ENCODE results near the gene AGRP.
"Not testable (repeated sequence)": the region's sequence is repeated elsewhere in the genome, so short reads cannot be mapped to it uniquely, and the experiment has no call there.

AGRP gene

GRCh38 chr16:67504031-67505021 is 21.0 kb upstream of the AGRP start:
- no peak for DNase-seq (ENCODE audit: low read depth in 2 of 2)

- no peak for DNase-seq (ENCODE audit: low read depth in 2 of 2)
Observed at GRCh38 chr16:67499106-67499505, 15.8 kb upstream of the AGRP start.

- no peak for DNase-seq (ENCODE audit: low read depth in 2 of 2)
Observed at GRCh38 chr16:67490335-67491096, 7.2 kb upstream of the AGRP start.

- DNase-seq (ENCODE audit: low read depth in 2 of 2): no peak
Observed at GRCh38 chr16:67489401-67490083, 6.2 kb upstream of the AGRP start.

GRCh38 chr16:67487561-67487960 is 4.2 kb upstream of the AGRP start:
- DNase-seq (ENCODE audit: low read depth in 2 of 2): not testable (repeated sequence)

DNA sequence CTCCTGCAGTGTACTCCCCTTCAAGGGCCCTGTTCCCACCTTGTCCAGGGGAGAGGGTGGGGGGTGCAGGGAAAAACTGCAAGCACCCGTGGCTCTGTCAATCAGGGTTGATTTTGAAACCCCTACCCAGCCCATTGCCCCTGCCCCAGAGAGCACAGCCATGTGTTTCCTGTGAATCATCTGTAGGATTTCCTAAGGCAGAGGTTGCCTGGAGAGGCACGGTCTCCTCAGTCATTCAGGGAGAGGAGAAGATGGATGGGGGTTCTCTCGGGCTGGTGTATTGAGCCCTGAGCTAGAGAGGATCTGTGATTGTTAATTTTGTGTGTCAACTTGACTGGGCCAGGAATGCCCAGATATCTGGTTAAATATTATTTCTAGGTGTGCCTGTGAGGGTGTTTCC is 3.5 kb upstream of the AGRP start:
- no peak for DNase-seq (ENCODE audit: low read depth in 2 of 2)

- DNase-seq (ENCODE audit: low read depth in 2 of 2): no peak
Observed at GRCh38 chr16:67483731-67484525, 581 bp upstream of the AGRP start.

DNA sequence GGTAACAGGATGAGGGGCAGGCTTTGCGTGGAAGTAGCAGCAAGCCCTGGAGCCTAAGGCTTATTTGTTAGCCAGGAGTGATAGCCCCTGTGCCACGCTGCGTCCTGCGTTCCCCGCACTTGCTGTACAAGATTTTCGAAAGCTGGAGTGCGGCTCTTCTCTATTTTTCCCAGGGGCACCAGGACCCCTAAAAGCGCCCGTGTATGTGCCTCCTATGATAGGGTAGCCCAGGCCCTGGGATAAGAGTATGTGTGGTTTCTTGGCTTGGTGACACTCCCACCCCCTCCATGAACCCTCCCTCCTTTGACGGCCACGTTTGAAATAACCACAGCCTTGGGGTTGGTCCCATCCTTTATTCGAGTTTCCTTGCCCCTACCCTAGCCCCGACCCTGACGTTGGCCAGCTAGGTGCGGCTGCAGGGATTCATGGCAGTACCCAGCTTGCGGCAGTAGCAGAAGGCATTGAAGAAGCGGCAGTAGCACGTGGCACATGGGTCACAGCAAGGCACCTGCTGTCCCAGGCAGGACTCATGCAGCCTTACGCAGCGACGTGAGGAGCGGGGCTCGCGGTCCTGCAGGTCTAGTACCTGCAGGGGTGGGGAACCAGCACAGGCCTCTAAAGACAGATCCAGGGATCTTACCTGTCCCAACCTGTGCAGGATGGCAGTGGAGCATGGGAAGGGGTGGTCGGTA is 968 bp downstream of the AGRP start:
- no peak for DNase-seq (ENCODE audit: low read depth in 2 of 2)

DNA sequence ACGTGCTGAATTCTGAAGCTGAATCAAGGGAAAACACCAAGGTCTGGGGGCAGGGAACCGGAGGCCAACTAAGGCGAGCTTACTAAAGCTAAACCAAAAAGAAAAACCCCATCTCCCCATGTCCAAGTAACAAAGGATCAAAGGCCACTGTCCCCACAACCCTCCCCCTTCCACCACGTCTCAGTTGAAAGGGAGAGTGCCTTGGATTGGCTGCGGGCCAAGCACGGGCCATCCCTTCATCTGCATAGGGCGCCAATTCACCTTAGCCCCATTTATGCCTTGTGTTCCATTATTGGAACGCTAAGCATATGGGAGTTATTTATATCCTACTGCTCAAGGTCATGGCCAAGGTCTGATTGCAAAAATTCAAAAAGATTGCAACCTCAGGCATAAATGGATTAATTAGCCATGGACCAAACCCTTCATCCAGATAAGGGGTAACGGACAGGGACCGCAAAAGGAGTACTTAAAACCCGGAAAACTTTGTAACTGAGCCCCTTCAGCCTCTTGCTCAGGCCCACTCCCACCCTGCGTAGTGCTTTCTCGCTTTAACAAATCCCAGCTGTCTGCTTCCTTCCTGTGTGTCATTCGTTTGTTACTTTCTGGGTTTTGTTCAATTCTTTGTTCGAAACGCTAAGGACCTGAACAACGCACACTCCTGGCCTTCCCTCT is 1.6 kb downstream of the AGRP start:
- DNase-seq (ENCODE audit: low read depth in 2 of 2): no peak

DNA sequence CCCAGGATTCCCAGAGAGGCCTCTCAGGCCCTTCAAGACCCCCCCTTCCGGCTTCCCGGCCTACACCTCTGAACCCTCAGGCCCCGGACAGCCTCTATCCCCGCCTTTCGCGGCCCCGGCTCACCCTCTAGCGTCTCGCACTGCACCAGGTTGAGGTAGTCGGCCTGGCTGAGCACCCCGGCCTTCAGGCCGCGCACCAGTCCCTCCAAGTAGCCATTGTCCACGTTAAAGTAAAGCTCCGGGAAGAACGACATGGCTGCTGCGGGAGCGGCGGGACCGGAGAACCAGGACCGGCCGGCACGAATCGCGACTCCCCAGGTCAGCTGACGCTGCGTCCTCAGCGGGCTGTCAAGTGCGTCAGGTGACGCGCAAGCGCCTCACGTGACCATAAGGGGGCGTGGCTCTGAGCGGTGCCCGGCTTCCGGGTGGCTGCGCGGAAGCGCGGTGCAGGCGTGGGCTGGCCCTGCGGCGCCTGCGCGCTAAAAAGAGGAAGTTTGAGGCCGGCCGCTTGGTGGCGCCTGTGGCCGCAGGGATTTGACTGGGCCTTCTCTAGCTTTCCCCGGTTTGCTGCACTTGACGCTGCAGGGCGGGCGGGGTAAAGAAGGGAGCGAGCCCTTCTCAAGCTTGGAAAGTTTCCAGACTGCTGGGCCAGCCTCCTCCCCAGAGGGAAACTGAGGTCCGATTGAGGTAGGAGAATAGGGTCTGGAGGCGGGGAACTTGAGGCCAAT is 2.4 kb downstream of the AGRP start, which contains the start of gene ATP6V0D1:
Gene ATP6V0D1, minus strand, starts transcription at position 325 of the 728 bp plus-strand sequence. Its CDS starts 71 bp downstream, at position 254.
- DNase-seq (ENCODE audit: low read depth in 2 of 2): peak; percentile 88 to 91

- no peak for DNase-seq (ENCODE audit: low read depth in 2 of 2)
Observed at GRCh38 chr16:67477960-67478554, 5.3 kb downstream of the AGRP start.

- DNase-seq (ENCODE audit: low read depth in 2 of 2): no peak
Observed at GRCh38 chr16:67474551-67475455, 8.5 kb downstream of the AGRP start.

DNA sequence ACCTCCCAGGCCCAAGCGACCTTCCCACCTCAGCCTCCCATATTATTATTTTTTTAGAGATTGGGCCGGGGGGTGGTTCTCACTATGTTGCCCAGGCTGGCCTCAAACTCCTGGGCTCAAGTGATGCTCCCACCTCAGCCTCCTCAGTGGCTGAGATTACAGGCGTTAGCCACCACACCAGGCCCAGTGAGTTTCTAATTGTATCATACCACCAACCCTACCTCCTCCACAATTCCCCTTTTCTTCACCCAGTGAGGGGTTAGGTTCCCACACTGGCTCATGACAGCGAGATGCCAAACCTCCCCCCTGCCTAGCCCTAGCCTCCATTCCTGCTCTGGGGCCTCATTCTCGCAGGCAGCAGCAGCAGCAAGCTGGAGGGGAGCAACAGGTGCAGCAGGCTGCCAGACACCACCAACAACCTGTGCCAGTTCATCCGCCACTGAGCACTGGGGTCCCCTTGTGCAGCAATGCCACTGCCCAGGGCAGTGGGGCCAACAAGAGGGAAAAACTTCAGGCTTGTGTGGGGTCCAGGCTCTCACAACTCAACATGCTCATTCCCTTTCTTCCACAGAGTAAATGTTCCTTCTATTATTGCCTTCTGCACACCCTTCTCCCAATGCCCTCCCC is 11.5 kb downstream of the AGRP start:
- no peak for DNase-seq (ENCODE audit: low read depth in 2 of 2)

DNA sequence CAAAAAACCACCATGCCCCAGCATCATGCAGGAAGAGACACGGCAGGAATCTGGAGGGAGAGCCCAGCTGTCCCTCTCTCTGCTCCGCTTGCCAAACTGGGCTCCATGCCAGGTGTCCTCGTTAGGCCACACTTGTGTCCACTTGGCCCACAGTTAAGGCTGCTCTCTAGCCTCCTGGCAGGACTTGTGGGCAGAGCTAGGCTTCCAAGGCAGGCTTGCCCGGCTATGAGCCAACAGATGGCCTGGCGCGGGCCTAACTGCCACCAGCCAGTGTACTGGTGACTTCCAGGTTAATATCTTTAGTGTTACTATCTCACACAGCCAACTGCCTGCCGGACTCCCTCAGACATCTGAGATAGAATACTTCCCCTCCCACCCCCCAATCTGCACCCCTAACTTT is 13.0 kb downstream of the AGRP start:
- no peak for DNase-seq (ENCODE audit: low read depth in 2 of 2)

DNA sequence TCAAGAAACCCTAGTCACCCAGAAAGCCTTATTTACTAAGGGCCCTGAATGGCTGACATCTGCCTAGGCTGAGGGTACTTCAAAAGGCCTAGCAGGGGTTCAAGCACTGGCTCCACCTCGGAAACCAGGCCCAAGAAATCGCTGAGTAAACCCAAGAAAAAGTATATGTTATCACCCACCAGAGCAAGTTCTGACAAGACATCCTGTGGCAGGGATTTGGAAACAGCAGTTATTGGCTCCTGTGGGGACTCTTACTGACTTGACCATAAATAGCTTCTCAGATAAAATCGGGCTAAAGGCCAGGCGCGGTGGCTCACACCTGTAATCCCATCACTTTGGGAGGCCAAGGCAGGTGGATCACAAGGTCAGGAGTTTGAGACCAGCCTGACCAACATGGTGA is 14.6 kb downstream of the AGRP start:
- DNase-seq (ENCODE audit: low read depth in 2 of 2): no peak

DNA sequence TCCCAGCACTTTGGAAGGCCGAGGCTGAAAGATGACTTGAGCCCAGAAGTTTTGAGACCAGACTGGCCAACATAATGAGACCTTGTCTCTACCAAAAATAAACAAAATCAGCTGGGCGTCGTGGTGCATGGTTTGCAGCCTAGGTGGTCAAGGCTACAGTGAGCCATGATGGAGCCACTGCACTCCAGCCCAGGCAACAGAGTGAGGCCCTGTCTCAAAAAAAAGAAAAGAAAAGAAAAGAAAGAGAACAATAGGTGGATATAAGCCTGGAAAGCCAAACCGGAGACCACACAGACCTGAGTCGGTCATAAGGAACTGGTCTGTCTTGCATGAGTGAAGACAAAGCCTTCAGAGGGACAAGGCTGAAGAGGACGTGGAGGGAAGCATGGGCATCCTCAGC is 16.8 kb downstream of the AGRP start:
- DNase-seq (ENCODE audit: low read depth in 2 of 2): no peak

DNA sequence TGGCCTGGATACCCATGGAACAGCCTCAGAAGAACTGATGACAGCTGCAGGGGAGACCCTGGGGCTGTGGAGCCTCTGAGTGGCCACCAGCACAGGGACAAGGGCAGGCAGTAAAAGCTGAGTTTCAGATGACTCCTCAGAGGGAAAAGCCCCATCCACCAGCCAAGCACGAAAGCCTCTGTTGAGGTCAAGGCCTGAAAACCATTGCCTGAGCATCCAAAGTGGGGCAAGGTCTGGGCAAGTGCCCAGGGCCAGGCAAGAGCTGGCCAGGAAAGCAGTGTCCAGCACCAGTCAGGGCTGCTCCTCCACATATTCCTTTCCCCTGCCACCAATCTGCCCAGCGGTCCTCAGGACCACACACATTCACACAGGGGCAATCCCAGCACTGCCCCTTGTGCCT is 18.8 kb downstream of the AGRP start:
- no peak for DNase-seq (ENCODE audit: low read depth in 2 of 2)

Measured in fibroblast of skin of left biceps (primary cell).